Renal cortical epithelial cell (primary cell): ENCODE measurements around the gene PPP6R3. TPM values are rescaled to one million over a fixed set of nuclear protein-coding genes. Genes with fewer than 3 reads are reported as not detected.

ENCODE experiments used
- DNase-seq: peaks from one replicate; pipeline ENCODE4 v3.0.0-alpha.2; 2011; ENCODE audit warnings: low read depth
- total RNA-seq: library from RNA; depleted of rRNA; stranded (reverse); fragments of >200 nt; gene quantifications from 2 replicates; pipeline ENCODE4 v1.2.3, GENCODE V29; 2014

Gene PPP6R3
- total RNA-seq, 1 donor from 2014 or later, result 164 TPM

GRCh38 chr11:68495220-68495729, 34.7 kb downstream of the PPP6R3 start:
- DNase-seq, result no peak

- no peak for DNase-seq
Observed at GRCh38 chr11:68495872-68496271, 35.3 kb downstream of the PPP6R3 start.

GRCh38 chr11:68497761-68498160, 37.2 kb downstream of the PPP6R3 start:
- no peak for DNase-seq

GRCh38 chr11:68498321-68498720, 37.8 kb downstream of the PPP6R3 start:
- no peak for DNase-seq

- DNase-seq, result no peak
Observed at GRCh38 chr11:68498903-68499883, 38.6 kb downstream of the PPP6R3 start.

- DNase-seq, result no peak
Observed at GRCh38 chr11:68500206-68500605, 39.7 kb downstream of the PPP6R3 start.

- no peak for DNase-seq
Observed at GRCh38 chr11:68501813-68502212, 41.3 kb downstream of the PPP6R3 start.

GRCh38 chr11:68503251-68503687, 42.7 kb downstream of the PPP6R3 start:
- DNase-seq, result peak; percentile 25

GRCh38 chr11:68503792-68504191, 43.2 kb downstream of the PPP6R3 start:
- DNase-seq, result no peak

- no peak for DNase-seq
Observed at GRCh38 chr11:68504432-68505066, 44.0 kb downstream of the PPP6R3 start.

- peak; percentile 22 for DNase-seq
Observed at GRCh38 chr11:68505596-68505995, 45.0 kb downstream of the PPP6R3 start.

GRCh38 chr11:68506908-68507307, 46.4 kb downstream of the PPP6R3 start:
- DNase-seq, result no peak

GRCh38 chr11:68508425-68508824, 47.9 kb downstream of the PPP6R3 start:
- DNase-seq, result no peak

- DNase-seq, result no peak
Observed at GRCh38 chr11:68509066-68509465, 48.5 kb downstream of the PPP6R3 start.

- DNase-seq, result no peak
Observed at GRCh38 chr11:68513930-68514487, 53.5 kb downstream of the PPP6R3 start.

- no peak for DNase-seq
Observed at GRCh38 chr11:68517121-68517741, 56.7 kb downstream of the PPP6R3 start.

GRCh38 chr11:68518191-68518590, 57.6 kb downstream of the PPP6R3 start:
- DNase-seq, result no peak

- DNase-seq, result no peak
Observed at GRCh38 chr11:68521969-68522652, 61.6 kb downstream of the PPP6R3 start.

GRCh38 chr11:68523033-68523432, 62.5 kb downstream of the PPP6R3 start:
- DNase-seq, result no peak

GRCh38 chr11:68523743-68524142, 63.2 kb downstream of the PPP6R3 start:
- no peak for DNase-seq

GRCh38 chr11:68524213-68524612, 63.7 kb downstream of the PPP6R3 start:
- DNase-seq, result no peak
